IMR-90 (cell line): ENCODE data around the gene PI4KA. TPM values are rescaled to one million over a fixed set of nuclear protein-coding genes. Genes with fewer than 3 reads are reported as not detected.
"Not testable (repeated sequence)": the region's sequence is repeated elsewhere in the genome, so short reads cannot be mapped to it uniquely, and the experiment has no call there.

Source experiments
- ATAC-seq: fragments of 200-7000 bp; cut with Tn5 transposase; 2 replicates; pipeline ENCODE4 v1.9.1; 2020; ENCODE audit warnings: low read depth, mild to moderate bottlenecking, moderate library complexity
- BruUV-seq: library from RNA; stranded (reverse); fragments of 400-500 nt; replicated peaks from 2 replicates; lab custom pipeline; 2021; lab: Mats Ljungman, UMichigan
- CTCF ChIA-PET: fragments of 300-600 bp; formaldehyde crosslinking; extraction: SDS; loops from one replicate; lab custom pipeline; 2021; ENCODE audit warnings: antibody characterized with exemption; lab: Yijun Ruan, JAX
- POLR2A ChIA-PET: fragments of 300-600 bp; sonication (Branson Sonifier 250); formaldehyde crosslinking; loops from one replicate; lab custom pipeline; 2022; ENCODE audit warnings: antibody characterized with exemption; ENCODE audit not compliant: unreplicated experiment; lab: Charles Lee
- DNase-seq: peaks from one replicate; pipeline ENCODE4 v3.0.0; 2013
- H2AFZ ChIP-seq: replicated peaks from 2 replicates; pipeline ENCODE3; 2013; ENCODE audit warnings: low read length, mild to moderate bottlenecking; ENCODE audit not compliant: poor library complexity
- H2AK5ac ChIP-seq: 2 replicates; pipeline ENCODE4 v1.6.1; 2013; ENCODE audit warnings: low read depth, low read length, inconsistent platforms
- H2AK9ac ChIP-seq: replicated peaks from 2 replicates; pipeline ENCODE3; 2013; ENCODE audit warnings: mild to moderate bottlenecking, low read depth, low read length, moderate library complexity; ENCODE audit not compliant: poor library complexity
- H2BK120ac ChIP-seq: 2 replicates; pipeline ENCODE4 v1.6.1; 2013; ENCODE audit warnings: low read depth, low read length, inconsistent platforms
- H2BK15ac ChIP-seq: 3 replicates; pipeline ENCODE4 v1.6.1; 2013; ENCODE audit warnings: low read depth, low read length, inconsistent platforms
- H2BK20ac ChIP-seq: 2 replicates; pipeline ENCODE4 v1.6.1; 2013; ENCODE audit warnings: low read depth, mild to moderate bottlenecking, inconsistent platforms, low read length, moderate library complexity
- H2BK5ac ChIP-seq: 2 replicates; pipeline ENCODE4 v1.6.1; 2013; ENCODE audit warnings: mild to moderate bottlenecking, low read depth, low read length, inconsistent platforms; ENCODE audit not compliant: poor library complexity, severe bottlenecking
- H3K14ac ChIP-seq: replicated peaks from 2 replicates; pipeline ENCODE4 v1.6.1; 2013; ENCODE audit warnings: low read depth, low read length, inconsistent platforms
- H3K18ac ChIP-seq: 2 replicates; pipeline ENCODE4 v1.6.1; 2013; ENCODE audit warnings: low read depth, low read length, control low read depth
- H3K23ac ChIP-seq: 2 replicates; pipeline ENCODE4 v1.6.1; 2013; ENCODE audit warnings: low read depth, low read length, inconsistent platforms
- H3K27ac ChIP-seq: 2 replicates; pipeline ENCODE4 v1.5.1; 2013; ENCODE audit warnings: mild to moderate bottlenecking, control low read depth, low read length; ENCODE audit not compliant: insufficient read depth
- H3K27me3 ChIP-seq: 2 replicates; pipeline ENCODE4 v1.6.1; 2013; ENCODE audit warnings: low read length; ENCODE audit not compliant: control insufficient read depth, insufficient read depth
- H3K36me3 ChIP-seq: 2 replicates; pipeline ENCODE4 v1.6.1; 2013; ENCODE audit warnings: low read length, mixed read lengths; ENCODE audit not compliant: control insufficient read depth, insufficient read depth
- H3K4ac ChIP-seq: 2 replicates; pipeline ENCODE4 v1.6.1; 2013; ENCODE audit warnings: low read depth, low read length, inconsistent platforms
- H3K4me1 ChIP-seq: 2 replicates; pipeline ENCODE4 v1.6.1; 2013; ENCODE audit warnings: low read length, mixed read lengths; ENCODE audit not compliant: control insufficient read depth, insufficient read depth
- H3K4me2 ChIP-seq: 2 replicates; pipeline ENCODE4 v1.6.1; 2013; ENCODE audit warnings: low read depth, mild to moderate bottlenecking, control low read depth, low read length, moderate library complexity
- H3K4me3 ChIP-seq: 2 replicates; pipeline ENCODE4 v1.5.1; 2013; ENCODE audit warnings: low read depth, mild to moderate bottlenecking, control low read depth, low read length, moderate library complexity; ENCODE audit not compliant: insufficient read depth
- H3K56ac ChIP-seq: 2 replicates; pipeline ENCODE4 v1.6.1; 2013; ENCODE audit warnings: low read length, inconsistent platforms; ENCODE audit not compliant: insufficient read depth; ENCODE audit errors: extremely low read depth
- H3K79me1 ChIP-seq, 2 experiments: 2 replicates each; pipeline ENCODE4 v1.6.1; 2013; ENCODE audit warnings: low read length in 2 of 2, inconsistent platforms in 1 of 2, low read depth in 1 of 2
- H3K9ac ChIP-seq: 2 replicates; pipeline ENCODE4 v1.6.1; 2013; ENCODE audit warnings: low read depth, low read length, control low read depth
- H3K9me1 ChIP-seq: 2 replicates; pipeline ENCODE4 v1.6.1; 2013; ENCODE audit warnings: low read length, inconsistent platforms; ENCODE audit not compliant: insufficient read depth
- H3K9me3 ChIP-seq: 2 replicates; pipeline ENCODE4 v1.6.1; 2013; ENCODE audit warnings: low read length; ENCODE audit not compliant: control insufficient read depth, insufficient read depth
- H4K20me1 ChIP-seq: 2 replicates; pipeline ENCODE4 v1.6.1; 2013; ENCODE audit warnings: low read length, inconsistent platforms; ENCODE audit not compliant: insufficient read depth
- H4K5ac ChIP-seq: 2 replicates; pipeline ENCODE4 v1.6.1; 2013; ENCODE audit warnings: mild to moderate bottlenecking, low read depth, low read length, control low read depth
- H4K8ac ChIP-seq, 2 experiments: 2 replicates each; pipeline ENCODE4 v1.6.1; 2013; ENCODE audit warnings: low read depth in 2 of 2, low read length in 2 of 2, control low read depth in 1 of 2, inconsistent platforms in 1 of 2
- H4K91ac ChIP-seq: 2 replicates; pipeline ENCODE4 v1.6.1; 2013; ENCODE audit warnings: low read depth, low read length, inconsistent platforms; ENCODE audit not compliant: insufficient read depth
- WGBS, 2 experiments: methylation state at CpG; one replicate each; pipeline versions ENCODE4 v1.1.5 to v1.1.7; 2013; ENCODE audit warnings: missing lambda C conversion rate in 2 of 2; ENCODE audit not compliant: insufficient read length in 1 of 2; ENCODE audit errors: extremely low coverage in 2 of 2; 5-methylcytosine and 5-hydroxymethylcytosine counted together
- dilution Hi-C: fragments of 300-500 bp; cut with HindIII; formaldehyde crosslinking; loops from one replicate; pipeline ENCODE4 v1.14.3; 2018; ENCODE audit warnings: low sequenced_read_pairs; ENCODE audit not compliant: unreplicated experiment
- in situ Hi-C: fragments of 300-500 bp; cut with MboI; formaldehyde crosslinking; loops from 3 replicates; pipeline ENCODE4 v1.14.3; 2019; ENCODE audit warnings: low sequenced_read_pairs, inconsistent platforms, mixed read lengths
- intact Hi-C: fragments of 100-400 bp; cut with micrococcal nuclease; formaldehyde crosslinking; loops from 2 replicates; pipeline ENCODE4 v1.10.0; 2022
- polyA plus RNA-seq, 3 experiments: library from polyadenylated mRNA; depleted of rRNA; stranded (reverse); fragments of >200 nt; gene quantifications; 2 replicates each; pipeline ENCODE4 v1.2.3, GENCODE V29; 2012; ENCODE audit warnings: low replicate concordance in 1 of 3
- total RNA-seq: library from RNA; depleted of rRNA; stranded (reverse); fragments of >200 nt; gene quantifications from 2 replicates; pipeline ENCODE4 v1.2.3, GENCODE V29; 2012

Gene PI4KA
- total and polyA plus RNA-seq, 2 of the 4 experiments (the other 2 are of a cell fraction) = 16.8 to 35.5 TPM

DNA sequence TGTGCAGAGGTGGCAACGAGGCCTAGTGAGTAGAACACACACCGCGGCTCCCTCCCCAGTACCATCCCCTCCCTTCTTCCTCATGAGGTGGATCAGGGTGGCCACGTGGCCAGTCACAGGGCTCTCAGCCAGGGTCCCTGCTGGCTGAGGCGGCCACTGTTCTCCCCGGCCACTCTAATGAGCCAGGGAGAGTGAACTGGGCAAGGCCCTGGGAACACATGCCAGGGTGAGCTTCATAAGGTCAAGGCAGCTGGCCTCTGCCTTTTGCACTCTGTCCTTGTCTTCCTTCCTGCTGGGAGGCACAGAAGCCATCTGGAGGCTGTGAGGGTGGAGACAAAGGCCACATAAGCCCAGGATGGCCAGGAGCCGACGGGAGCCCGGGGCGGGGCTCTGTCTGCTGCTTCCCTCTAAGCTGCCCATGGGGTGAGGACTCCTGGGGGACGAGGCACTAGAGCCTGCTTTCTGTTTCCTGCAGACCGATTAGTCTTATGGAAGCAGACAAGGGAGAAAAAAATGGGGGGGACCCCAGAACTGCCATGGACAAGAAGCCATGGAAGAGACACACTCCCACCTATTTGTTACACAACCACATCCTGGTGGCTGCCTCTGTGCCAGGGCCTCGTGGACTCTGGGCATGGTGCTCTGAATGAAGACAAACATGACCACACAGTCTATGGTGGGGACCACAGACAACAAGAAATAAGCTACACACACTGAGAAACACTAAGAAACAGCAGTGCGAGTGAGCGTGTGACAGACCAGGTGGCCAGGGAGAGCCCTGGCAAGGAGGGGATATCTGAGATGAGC is 123.1 kb downstream of the PI4KA start:
- ATAC-seq, CTCF ChIA-PET, H3K56ac ChIP-seq, H3K18ac ChIP-seq, H2BK5ac ChIP-seq, dilution Hi-C loops, intact Hi-C loops, H2AFZ ChIP-seq, H3K4me2 ChIP-seq, H3K23ac ChIP-seq, H3K27ac ChIP-seq, DNase-seq, H3K9ac ChIP-seq, H3K4me1 ChIP-seq, H2BK20ac ChIP-seq, H3K9me3 ChIP-seq, H2AK9ac ChIP-seq, H3K9me1 ChIP-seq, H2BK15ac ChIP-seq, POLR2A ChIA-PET, H3K79me1 ChIP-seq, H2AK5ac ChIP-seq, H3K27me3 ChIP-seq, H2BK120ac ChIP-seq, H4K8ac ChIP-seq, BruUV-seq, H4K5ac ChIP-seq, H3K4me3 ChIP-seq, H3K4ac ChIP-seq, H3K14ac ChIP-seq, H4K20me1 ChIP-seq, in situ Hi-C loops, H4K91ac ChIP-seq: not testable (repeated sequence)
- WGBS, 2 experiments = no CpG with 5 or more reads among the region's 15 CpGs
- peaks cover 17% of the 10 kb centered on the region for H3K36me3 ChIP-seq

DNA sequence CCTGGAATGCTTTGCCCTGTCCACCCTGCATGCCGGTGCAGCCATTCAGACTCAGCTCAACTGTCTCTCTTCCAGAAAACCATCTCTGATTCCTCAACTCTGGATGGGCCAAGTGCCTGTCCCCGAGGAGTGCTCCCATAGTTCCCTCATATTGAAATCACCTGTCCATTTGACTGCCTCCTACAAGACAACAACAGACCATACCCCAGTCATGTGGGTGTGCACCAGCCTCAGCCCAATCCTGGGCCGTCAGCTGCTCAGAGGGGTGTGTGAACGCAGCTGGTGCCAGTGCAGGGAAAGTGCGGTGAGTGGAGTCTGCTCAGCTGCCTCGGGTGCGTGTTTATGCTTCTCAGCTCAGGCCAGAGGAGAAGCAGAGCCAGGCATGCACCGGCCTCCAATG is 126.2 kb downstream of the PI4KA start:
- intact Hi-C loops, H2BK15ac ChIP-seq, H3K27me3 ChIP-seq, H4K20me1 ChIP-seq, CTCF ChIA-PET, H3K79me1 ChIP-seq, H3K9ac ChIP-seq, H3K14ac ChIP-seq, H3K9me1 ChIP-seq, H2AK9ac ChIP-seq, H3K27ac ChIP-seq, H2AFZ ChIP-seq, H3K23ac ChIP-seq, POLR2A ChIA-PET, H4K91ac ChIP-seq, H3K4me3 ChIP-seq, H4K5ac ChIP-seq, H2BK120ac ChIP-seq, H2BK5ac ChIP-seq, dilution Hi-C loops, H2BK20ac ChIP-seq, H3K4me2 ChIP-seq, BruUV-seq, H2AK5ac ChIP-seq, H3K4ac ChIP-seq, H3K18ac ChIP-seq, H3K56ac ChIP-seq, ATAC-seq, H3K4me1 ChIP-seq, DNase-seq, H3K9me3 ChIP-seq, H4K8ac ChIP-seq, in situ Hi-C loops: not testable (repeated sequence)
- WGBS, 2 experiments = 100% methylated on average over 1 of the region's 8 CpGs; no CpG with 5 or more reads in 1 of the 2 experiments
- peaks cover 28% of the 10 kb centered on the region for H3K36me3 ChIP-seq
